NCI-H2081 (cell line): ENCODE data around the gene DZIP3.
A peak's percentile ranks its signal among the peaks of the same experiment; 100 is the strongest.
"Not testable (repeated sequence)": the region's sequence is repeated elsewhere in the genome, so short reads cannot be mapped to it uniquely, and the experiment has no call there.

ENCODE experiments used
- DNase-seq, 2 experiments: peaks; one replicate each; lab custom pipeline; 2025; lab: John Stamatoyannopoulos, UW

The DZIP3 gene

GRCh38 chr3:108602249-108602934, 12.9 kb downstream of the DZIP3 start:
- DNase-seq = peak in 1 of 2 experiments; percentile 7

GRCh38 chr3:108602935-108603294, 13.4 kb downstream of the DZIP3 start:
- DNase-seq = no peak

- no peak for DNase-seq
Observed at GRCh38 chr3:108603691-108604090, 14.2 kb downstream of the DZIP3 start.

- no peak for DNase-seq
Observed at GRCh38 chr3:108605028-108605427, 15.5 kb downstream of the DZIP3 start.

- no peak for DNase-seq
Observed at GRCh38 chr3:108605491-108605890, 16.0 kb downstream of the DZIP3 start.

GRCh38 chr3:108608750-108609149, 19.2 kb downstream of the DZIP3 start:
- DNase-seq = no peak

- DNase-seq = no peak
Observed at GRCh38 chr3:108610651-108611050, 21.1 kb downstream of the DZIP3 start.

GRCh38 chr3:108616090-108616489, 26.6 kb downstream of the DZIP3 start:
- not testable (repeated sequence) for DNase-seq

GRCh38 chr3:108620250-108620649, 30.7 kb downstream of the DZIP3 start:
- no peak for DNase-seq

GRCh38 chr3:108623504-108623903, 34.0 kb downstream of the DZIP3 start:
- DNase-seq = no peak

GRCh38 chr3:108629974-108630373, 40.5 kb downstream of the DZIP3 start:
- DNase-seq = no peak

- no peak for DNase-seq
Observed at GRCh38 chr3:108642526-108642925, 53.0 kb downstream of the DZIP3 start.

- DNase-seq = no peak
Observed at GRCh38 chr3:108645364-108645763, 55.8 kb downstream of the DZIP3 start.

GRCh38 chr3:108655664-108656063, 66.1 kb downstream of the DZIP3 start:
- DNase-seq = not testable (repeated sequence)

- DNase-seq = no peak
Observed at GRCh38 chr3:108661699-108662098, 72.2 kb downstream of the DZIP3 start.

- DNase-seq = peak; percentile 69 to 73
Observed at GRCh38 chr3:108662142-108662738, 72.7 kb downstream of the DZIP3 start.

GRCh38 chr3:108664266-108664665, 74.7 kb downstream of the DZIP3 start:
- DNase-seq = no peak

GRCh38 chr3:108667312-108667711, 77.8 kb downstream of the DZIP3 start:
- no peak for DNase-seq

GRCh38 chr3:108669208-108669607, 79.7 kb downstream of the DZIP3 start:
- no peak for DNase-seq

GRCh38 chr3:108672701-108673100, 83.2 kb downstream of the DZIP3 start:
- no peak for DNase-seq

- DNase-seq = no peak
Observed at GRCh38 chr3:108673988-108674661, 84.6 kb downstream of the DZIP3 start.

- peak in 1 of 2 experiments; percentile 10 for DNase-seq
Observed at GRCh38 chr3:108677811-108678210, 88.3 kb downstream of the DZIP3 start.

GRCh38 chr3:108692286-108692685, 102.8 kb downstream of the DZIP3 start:
- DNase-seq = not testable (repeated sequence)
